ENCODE results near the gene ANKMY1.

GRCh38 chr2:240598311-240598911 is 40.6 kb upstream of the ANKMY1 start:
- TF ChIP-seq CTCF (IDR thresholded peaks at IDR 0.05; ENCODE audit: control extremely low read depth in 1 of 3, insufficient read depth in 1 of 3, low read depth in 1 of 3, low read length in 3 of 3) (no peak), ATF2 (IDR thresholded peaks at IDR 0.05; ENCODE audit: low read length) (no peak), TAF1 (IDR thresholded peaks at IDR 0.05; ENCODE audit: low read depth, low read length) (no peak), SIN3A (conservative IDR thresholded peaks at IDR 0.05 in 1 of 2, IDR thresholded peaks at IDR 0.05 in 1 of 2; ENCODE audit: low read depth in 1 of 2, low read length in 2 of 2) (no peak), POLR2AphosphoS5 (IDR thresholded peaks at IDR 0.05; ENCODE audit: low read depth, low read length) (no peak), TBP (IDR thresholded peaks at IDR 0.05; ENCODE audit: low read depth, low read length) (no peak), POLR2A (IDR thresholded peaks at IDR 0.05; ENCODE audit: control extremely low read depth in 1 of 2, low read depth in 2 of 2, low read length in 2 of 2) (no peak), RFX5 (IDR thresholded peaks at IDR 0.05; ENCODE audit: borderline replicate concordance, low read depth, low read length) (no peak), SUZ12 (IDR thresholded peaks at IDR 0.05; ENCODE audit: low read length) (no peak), RAD21 (IDR thresholded peaks at IDR 0.05 in 1 of 2, conservative IDR thresholded peaks at IDR 0.05 in 1 of 2; ENCODE audit: low read depth in 2 of 2, low read length in 2 of 2) (no peak), EZH2 (IDR thresholded peaks at IDR 0.05; ENCODE audit: low read depth, low read length, severe bottlenecking) (no peak)
